ENCODE measurements around the gene ZEB1.

Gene ZEB1

GRCh38 chr10:31456468-31456867 lies 137.5 kb downstream of the ZEB1 start:
- H3K4me3 ChIP-seq (ENCODE audit: low read length): no peak overlapping the region
- H3K27me3 ChIP-seq (ENCODE audit: control insufficient read depth, insufficient read depth, low read length): no peaks in the 10 kb centered on the region
- H3K36me3 ChIP-seq (ENCODE audit: control insufficient read depth, insufficient read depth, low read length): no peaks in the 10 kb centered on the region
- no peaks in the 10 kb centered on the region for H3K4me1 ChIP-seq (ENCODE audit: control insufficient read depth, insufficient read depth, low read length)
- no peaks in the 10 kb centered on the region for H3K9me3 ChIP-seq (ENCODE audit: control insufficient read depth, low read length)
- H3K9ac ChIP-seq (ENCODE audit: low read length): no peak overlapping the region

- no peaks in the 10 kb centered on the region for H3K4me1 ChIP-seq (ENCODE audit: control insufficient read depth, insufficient read depth, low read length)
Observed at GRCh38 chr10:31457858-31458257, 138.8 kb downstream of the ZEB1 start.

GRCh38 chr10:31458974-31459373 lies 140.0 kb downstream of the ZEB1 start:
- Histone ChIP-seq H3K4me1 (ENCODE audit: control insufficient read depth, insufficient read depth, low read length) (no peaks in the 10 kb centered on the region), H3K27me3 (ENCODE audit: control insufficient read depth, insufficient read depth, low read length) (no peaks in the 10 kb centered on the region), H3K9me3 (ENCODE audit: control insufficient read depth, low read length) (no peaks in the 10 kb centered on the region), H3K9ac (ENCODE audit: low read length) (no peak overlapping the region), H3K36me3 (ENCODE audit: control insufficient read depth, insufficient read depth, low read length) (no peaks in the 10 kb centered on the region), H3K4me3 (ENCODE audit: low read length) (no peak overlapping the region)

More at GRCh38 chr10:31457858-31458257, 138.8 kb downstream of the ZEB1 start:
- Histone ChIP-seq H3K36me3 (ENCODE audit: control insufficient read depth, insufficient read depth, low read length) (no peaks in the 10 kb centered on the region), H3K27me3 (ENCODE audit: control insufficient read depth, insufficient read depth, low read length) (no peaks in the 10 kb centered on the region), H3K9ac (ENCODE audit: low read length) (no peak overlapping the region), H3K9me3 (ENCODE audit: control insufficient read depth, low read length) (no peaks in the 10 kb centered on the region), H3K4me3 (ENCODE audit: low read length) (no peak overlapping the region)

GRCh38 chr10:31460242-31460641 lies 141.2 kb downstream of the ZEB1 start:
- Histone ChIP-seq H3K9ac (ENCODE audit: low read length) (no peak overlapping the region), H3K27me3 (ENCODE audit: control insufficient read depth, insufficient read depth, low read length) (no peaks in the 10 kb centered on the region), H3K4me3 (ENCODE audit: low read length) (no peak overlapping the region), H3K4me1 (ENCODE audit: control insufficient read depth, insufficient read depth, low read length) (no peaks in the 10 kb centered on the region), H3K9me3 (ENCODE audit: control insufficient read depth, low read length) (no peaks in the 10 kb centered on the region), H3K36me3 (ENCODE audit: control insufficient read depth, insufficient read depth, low read length) (no peaks in the 10 kb centered on the region)

GRCh38 chr10:31464552-31464951 lies 145.5 kb downstream of the ZEB1 start:
- no peak overlapping the region for H3K4me3 ChIP-seq (ENCODE audit: low read length)
- no peaks in the 10 kb centered on the region for H3K27me3 ChIP-seq (ENCODE audit: control insufficient read depth, insufficient read depth, low read length)

GRCh38 chr10:31466313-31466712 lies 147.3 kb downstream of the ZEB1 start:
- no peaks in the 10 kb centered on the region for H3K9me3 ChIP-seq (ENCODE audit: control insufficient read depth, low read length)
- no peak overlapping the region for H3K9ac ChIP-seq (ENCODE audit: low read length)
- H3K4me3 ChIP-seq (ENCODE audit: low read length): no peak overlapping the region
- H3K4me1 ChIP-seq (ENCODE audit: control insufficient read depth, insufficient read depth, low read length): no peaks in the 10 kb centered on the region
- no peaks in the 10 kb centered on the region for H3K36me3 ChIP-seq (ENCODE audit: control insufficient read depth, insufficient read depth, low read length)
- H3K27me3 ChIP-seq (ENCODE audit: control insufficient read depth, insufficient read depth, low read length): no peaks in the 10 kb centered on the region

More at GRCh38 chr10:31464552-31464951, 145.5 kb downstream of the ZEB1 start:
- H3K9ac ChIP-seq (ENCODE audit: low read length): no peak overlapping the region
- no peaks in the 10 kb centered on the region for H3K4me1 ChIP-seq (ENCODE audit: control insufficient read depth, insufficient read depth, low read length)
- no peaks in the 10 kb centered on the region for H3K36me3 ChIP-seq (ENCODE audit: control insufficient read depth, insufficient read depth, low read length)
- no peaks in the 10 kb centered on the region for H3K9me3 ChIP-seq (ENCODE audit: control insufficient read depth, low read length)

- Histone ChIP-seq H3K9ac (ENCODE audit: low read length) (no peak overlapping the region), H3K36me3 (ENCODE audit: control insufficient read depth, insufficient read depth, low read length) (no peaks in the 10 kb centered on the region), H3K4me3 (ENCODE audit: low read length) (no peak overlapping the region), H3K4me1 (ENCODE audit: control insufficient read depth, insufficient read depth, low read length) (no peaks in the 10 kb centered on the region), H3K27me3 (ENCODE audit: control insufficient read depth, insufficient read depth, low read length) (no peaks in the 10 kb centered on the region), H3K9me3 (ENCODE audit: control insufficient read depth, low read length) (no peaks in the 10 kb centered on the region)
Observed at GRCh38 chr10:31467791-31468535, 148.9 kb downstream of the ZEB1 start.

GRCh38 chr10:31468536-31468859 lies 149.5 kb downstream of the ZEB1 start:
- no peaks in the 10 kb centered on the region for H3K36me3 ChIP-seq (ENCODE audit: control insufficient read depth, insufficient read depth, low read length)
- H3K9ac ChIP-seq (ENCODE audit: low read length): no peak overlapping the region
- no peaks in the 10 kb centered on the region for H3K4me1 ChIP-seq (ENCODE audit: control insufficient read depth, insufficient read depth, low read length)
- H3K4me3 ChIP-seq (ENCODE audit: low read length): no peak overlapping the region
- no peaks in the 10 kb centered on the region for H3K27me3 ChIP-seq (ENCODE audit: control insufficient read depth, insufficient read depth, low read length)
- H3K9me3 ChIP-seq (ENCODE audit: control insufficient read depth, low read length): no peaks in the 10 kb centered on the region

- no peak overlapping the region for H3K4me3 ChIP-seq (ENCODE audit: low read length)
- H3K27me3 ChIP-seq (ENCODE audit: control insufficient read depth, insufficient read depth, low read length): no peaks in the 10 kb centered on the region
- H3K4me1 ChIP-seq (ENCODE audit: control insufficient read depth, insufficient read depth, low read length): no peaks in the 10 kb centered on the region
- no peaks in the 10 kb centered on the region for H3K9me3 ChIP-seq (ENCODE audit: control insufficient read depth, low read length)
- no peaks in the 10 kb centered on the region for H3K36me3 ChIP-seq (ENCODE audit: control insufficient read depth, insufficient read depth, low read length)
- H3K9ac ChIP-seq (ENCODE audit: low read length): no peak overlapping the region
Observed at GRCh38 chr10:31475519-31475918, 156.5 kb downstream of the ZEB1 start.

GRCh38 chr10:31476088-31476487 lies 157.1 kb downstream of the ZEB1 start:
- H3K27me3 ChIP-seq (ENCODE audit: control insufficient read depth, insufficient read depth, low read length): no peaks in the 10 kb centered on the region

GRCh38 chr10:31477584-31477983 lies 158.6 kb downstream of the ZEB1 start:
- Histone ChIP-seq H3K4me1 (ENCODE audit: control insufficient read depth, insufficient read depth, low read length) (no peaks in the 10 kb centered on the region), H3K27me3 (ENCODE audit: control insufficient read depth, insufficient read depth, low read length) (no peaks in the 10 kb centered on the region), H3K4me3 (ENCODE audit: low read length) (no peak overlapping the region), H3K36me3 (ENCODE audit: control insufficient read depth, insufficient read depth, low read length) (no peaks in the 10 kb centered on the region), H3K9me3 (ENCODE audit: control insufficient read depth, low read length) (no peaks in the 10 kb centered on the region), H3K9ac (ENCODE audit: low read length) (no peak overlapping the region)

More at GRCh38 chr10:31476088-31476487, 157.1 kb downstream of the ZEB1 start:
- no peak overlapping the region for H3K4me3 ChIP-seq (ENCODE audit: low read length)
- no peaks in the 10 kb centered on the region for H3K9me3 ChIP-seq (ENCODE audit: control insufficient read depth, low read length)
- H3K36me3 ChIP-seq (ENCODE audit: control insufficient read depth, insufficient read depth, low read length): no peaks in the 10 kb centered on the region
- no peaks in the 10 kb centered on the region for H3K4me1 ChIP-seq (ENCODE audit: control insufficient read depth, insufficient read depth, low read length)
- H3K9ac ChIP-seq (ENCODE audit: low read length): no peak overlapping the region

- no peaks in the 10 kb centered on the region for H3K4me1 ChIP-seq (ENCODE audit: control insufficient read depth, insufficient read depth, low read length)
- no peaks in the 10 kb centered on the region for H3K27me3 ChIP-seq (ENCODE audit: control insufficient read depth, insufficient read depth, low read length)
- no peak overlapping the region for H3K9ac ChIP-seq (ENCODE audit: low read length)
- H3K9me3 ChIP-seq (ENCODE audit: control insufficient read depth, low read length): no peaks in the 10 kb centered on the region
- no peak overlapping the region for H3K4me3 ChIP-seq (ENCODE audit: low read length)
- no peaks in the 10 kb centered on the region for H3K36me3 ChIP-seq (ENCODE audit: control insufficient read depth, insufficient read depth, low read length)
Observed at GRCh38 chr10:31479752-31480151, 160.7 kb downstream of the ZEB1 start.

- H3K4me1 ChIP-seq (ENCODE audit: control insufficient read depth, insufficient read depth, low read length): no peaks in the 10 kb centered on the region
- no peak overlapping the region for H3K9ac ChIP-seq (ENCODE audit: low read length)
- H3K27me3 ChIP-seq (ENCODE audit: control insufficient read depth, insufficient read depth, low read length): no peaks in the 10 kb centered on the region
- H3K9me3 ChIP-seq (ENCODE audit: control insufficient read depth, low read length): no peaks in the 10 kb centered on the region
- no peak overlapping the region for H3K4me3 ChIP-seq (ENCODE audit: low read length)
- no peaks in the 10 kb centered on the region for H3K36me3 ChIP-seq (ENCODE audit: control insufficient read depth, insufficient read depth, low read length)
Observed at GRCh38 chr10:31483546-31483945, 164.5 kb downstream of the ZEB1 start.

Measured in mucosa of stomach (tissue), 1 donor.